IMR-90 (cell line): Measurements from ENCODE around the gene KATNIP. TPM values are rescaled to one million over a fixed set of nuclear protein-coding genes. Genes with fewer than 3 reads are reported as not detected.

Experiments used
- ATAC-seq: fragments of 200-7000 bp; cut with Tn5 transposase; 2 replicates; pipeline ENCODE4 v1.9.1; 2020; ENCODE audit warnings: low read depth, mild to moderate bottlenecking, moderate library complexity
- BruUV-seq: library from RNA; stranded (reverse); fragments of 400-500 nt; replicated peaks from 2 replicates; lab custom pipeline; 2021; lab: Mats Ljungman, UMichigan
- CTCF ChIA-PET: fragments of 300-600 bp; formaldehyde crosslinking; extraction: SDS; loops from one replicate; lab custom pipeline; 2021; ENCODE audit warnings: antibody characterized with exemption; lab: Yijun Ruan, JAX
- POLR2A ChIA-PET: fragments of 300-600 bp; sonication (Branson Sonifier 250); formaldehyde crosslinking; loops from one replicate; lab custom pipeline; 2022; ENCODE audit warnings: antibody characterized with exemption; ENCODE audit not compliant: unreplicated experiment; lab: Charles Lee
- DNase-seq: peaks from one replicate; pipeline ENCODE4 v3.0.0; 2013
- H2AFZ ChIP-seq: replicated peaks from 2 replicates; pipeline ENCODE3; 2013; ENCODE audit warnings: low read length, mild to moderate bottlenecking; ENCODE audit not compliant: poor library complexity
- H2AK5ac ChIP-seq: 2 replicates; pipeline ENCODE4 v1.6.1; 2013; ENCODE audit warnings: low read depth, low read length, inconsistent platforms
- H2AK9ac ChIP-seq: replicated peaks from 2 replicates; pipeline ENCODE3; 2013; ENCODE audit warnings: mild to moderate bottlenecking, low read depth, low read length, moderate library complexity; ENCODE audit not compliant: poor library complexity
- H2BK120ac ChIP-seq: 2 replicates; pipeline ENCODE4 v1.6.1; 2013; ENCODE audit warnings: low read depth, low read length, inconsistent platforms
- H2BK15ac ChIP-seq: 3 replicates; pipeline ENCODE4 v1.6.1; 2013; ENCODE audit warnings: low read depth, low read length, inconsistent platforms
- H2BK20ac ChIP-seq: 2 replicates; pipeline ENCODE4 v1.6.1; 2013; ENCODE audit warnings: low read depth, mild to moderate bottlenecking, inconsistent platforms, low read length, moderate library complexity
- H2BK5ac ChIP-seq: 2 replicates; pipeline ENCODE4 v1.6.1; 2013; ENCODE audit warnings: mild to moderate bottlenecking, low read depth, low read length, inconsistent platforms; ENCODE audit not compliant: poor library complexity, severe bottlenecking
- H3K14ac ChIP-seq: replicated peaks from 2 replicates; pipeline ENCODE4 v1.6.1; 2013; ENCODE audit warnings: low read depth, low read length, inconsistent platforms
- H3K18ac ChIP-seq: 2 replicates; pipeline ENCODE4 v1.6.1; 2013; ENCODE audit warnings: low read depth, low read length, control low read depth
- H3K23ac ChIP-seq: 2 replicates; pipeline ENCODE4 v1.6.1; 2013; ENCODE audit warnings: low read depth, low read length, inconsistent platforms
- H3K27ac ChIP-seq: 2 replicates; pipeline ENCODE4 v1.5.1; 2013; ENCODE audit warnings: mild to moderate bottlenecking, control low read depth, low read length; ENCODE audit not compliant: insufficient read depth
- H3K27me3 ChIP-seq: 2 replicates; pipeline ENCODE4 v1.6.1; 2013; ENCODE audit warnings: low read length; ENCODE audit not compliant: control insufficient read depth, insufficient read depth
- H3K36me3 ChIP-seq: 2 replicates; pipeline ENCODE4 v1.6.1; 2013; ENCODE audit warnings: low read length, mixed read lengths; ENCODE audit not compliant: control insufficient read depth, insufficient read depth
- H3K4ac ChIP-seq: 2 replicates; pipeline ENCODE4 v1.6.1; 2013; ENCODE audit warnings: low read depth, low read length, inconsistent platforms
- H3K4me1 ChIP-seq: 2 replicates; pipeline ENCODE4 v1.6.1; 2013; ENCODE audit warnings: low read length, mixed read lengths; ENCODE audit not compliant: control insufficient read depth, insufficient read depth
- H3K4me2 ChIP-seq: 2 replicates; pipeline ENCODE4 v1.6.1; 2013; ENCODE audit warnings: low read depth, mild to moderate bottlenecking, control low read depth, low read length, moderate library complexity
- H3K4me3 ChIP-seq: 2 replicates; pipeline ENCODE4 v1.5.1; 2013; ENCODE audit warnings: low read depth, mild to moderate bottlenecking, control low read depth, low read length, moderate library complexity; ENCODE audit not compliant: insufficient read depth
- H3K56ac ChIP-seq: 2 replicates; pipeline ENCODE4 v1.6.1; 2013; ENCODE audit warnings: low read length, inconsistent platforms; ENCODE audit not compliant: insufficient read depth; ENCODE audit errors: extremely low read depth
- H3K79me1 ChIP-seq, 2 experiments: 2 replicates each; pipeline ENCODE4 v1.6.1; 2013; ENCODE audit warnings: low read length in 2 of 2, inconsistent platforms in 1 of 2, low read depth in 1 of 2
- H3K9ac ChIP-seq: 2 replicates; pipeline ENCODE4 v1.6.1; 2013; ENCODE audit warnings: low read depth, low read length, control low read depth
- H3K9me1 ChIP-seq: 2 replicates; pipeline ENCODE4 v1.6.1; 2013; ENCODE audit warnings: low read length, inconsistent platforms; ENCODE audit not compliant: insufficient read depth
- H3K9me3 ChIP-seq: 2 replicates; pipeline ENCODE4 v1.6.1; 2013; ENCODE audit warnings: low read length; ENCODE audit not compliant: control insufficient read depth, insufficient read depth
- H4K20me1 ChIP-seq: 2 replicates; pipeline ENCODE4 v1.6.1; 2013; ENCODE audit warnings: low read length, inconsistent platforms; ENCODE audit not compliant: insufficient read depth
- H4K5ac ChIP-seq: 2 replicates; pipeline ENCODE4 v1.6.1; 2013; ENCODE audit warnings: mild to moderate bottlenecking, low read depth, low read length, control low read depth
- H4K8ac ChIP-seq, 2 experiments: 2 replicates each; pipeline ENCODE4 v1.6.1; 2013; ENCODE audit warnings: low read depth in 2 of 2, low read length in 2 of 2, control low read depth in 1 of 2, inconsistent platforms in 1 of 2
- H4K91ac ChIP-seq: 2 replicates; pipeline ENCODE4 v1.6.1; 2013; ENCODE audit warnings: low read depth, low read length, inconsistent platforms; ENCODE audit not compliant: insufficient read depth
- CEBPB ChIP-seq: IDR thresholded peaks from 2 replicates; pipeline ENCODE4 v1.6.1; 2012; ENCODE audit warnings: low read depth, low read length, improper control_type of control experiment
- CHD1 ChIP-seq: IDR thresholded peaks from 2 replicates; pipeline ENCODE4 v1.6.1; 2012; ENCODE audit warnings: low read depth, low read length, improper control_type of control experiment
- FOS ChIP-seq: fragments of 150-350 bp; IDR thresholded peaks from 2 replicates; pipeline ENCODE4 v1.6.1; 2016; ENCODE audit warnings: low read depth, low read length
- NFE2L2 ChIP-seq: fragments of 150-350 bp; IDR thresholded peaks from 2 replicates; pipeline ENCODE4 v1.6.1; 2016; ENCODE audit warnings: low read depth, mild to moderate bottlenecking, low read length
- RAD21 ChIP-seq: IDR thresholded peaks from 2 replicates; pipeline ENCODE4 v1.6.1; 2012; ENCODE audit warnings: low read length, improper control_type of control experiment
- RCOR1 ChIP-seq: IDR thresholded peaks from 2 replicates; pipeline ENCODE4 v1.6.1; 2012; ENCODE audit warnings: mild to moderate bottlenecking, low read length, improper control_type of control experiment; ENCODE audit not compliant: insufficient replicate concordance
- RFX5 ChIP-seq: IDR thresholded peaks from 2 replicates; pipeline ENCODE4 v1.8.0; 2012; ENCODE audit warnings: low read depth, mild to moderate bottlenecking, low read length, moderate library complexity
- WGBS, 2 experiments: methylation state at CpG; one replicate each; pipeline versions ENCODE4 v1.1.5 to v1.1.7; 2013; ENCODE audit warnings: missing lambda C conversion rate in 2 of 2; ENCODE audit not compliant: insufficient read length in 1 of 2; ENCODE audit errors: extremely low coverage in 2 of 2; 5-methylcytosine and 5-hydroxymethylcytosine counted together
- dilution Hi-C: fragments of 300-500 bp; cut with HindIII; formaldehyde crosslinking; loops from one replicate; pipeline ENCODE4 v1.14.3; 2018; ENCODE audit warnings: low sequenced_read_pairs; ENCODE audit not compliant: unreplicated experiment
- in situ Hi-C: fragments of 300-500 bp; cut with MboI; formaldehyde crosslinking; loops from 3 replicates; pipeline ENCODE4 v1.14.3; 2019; ENCODE audit warnings: low sequenced_read_pairs, inconsistent platforms, mixed read lengths
- intact Hi-C: fragments of 100-400 bp; cut with micrococcal nuclease; formaldehyde crosslinking; loops from 2 replicates; pipeline ENCODE4 v1.10.0; 2022
- polyA plus RNA-seq, 3 experiments: library from polyadenylated mRNA; depleted of rRNA; stranded (reverse); fragments of >200 nt; gene quantifications; 2 replicates each; pipeline ENCODE4 v1.2.3, GENCODE V29; 2012; ENCODE audit warnings: low replicate concordance in 1 of 3
- total RNA-seq: library from RNA; depleted of rRNA; stranded (reverse); fragments of >200 nt; gene quantifications from 2 replicates; pipeline ENCODE4 v1.2.3, GENCODE V29; 2012
- TF ChIP-seq, protein P1 (sequence below): fragments of 150-350 bp; IDR thresholded peaks from 2 replicates; pipeline ENCODE4 v1.6.1; 2017; ENCODE audit warnings: mild to moderate bottlenecking, antibody characterized with exemption, low read length, low read depth
- TF ChIP-seq, protein P2 (sequence below): conservative IDR thresholded peaks from 2 replicates; pipeline ENCODE4 v1.5.1; 2012; ENCODE audit warnings: mild to moderate bottlenecking, low read depth, low read length, improper control_type of control experiment
- TF ChIP-seq, protein P3 (sequence below): fragments of 150-350 bp; IDR thresholded peaks from 2 replicates; pipeline ENCODE4 v1.6.1; 2016; ENCODE audit warnings: low read depth, mild to moderate bottlenecking, low read length, moderate library complexity, borderline replicate concordance

Gene KATNIP
- total and polyA plus RNA-seq, 2 of the 4 experiments (the other 2 are of a cell fraction) = 16.7 to 18.6 TPM

DNA sequence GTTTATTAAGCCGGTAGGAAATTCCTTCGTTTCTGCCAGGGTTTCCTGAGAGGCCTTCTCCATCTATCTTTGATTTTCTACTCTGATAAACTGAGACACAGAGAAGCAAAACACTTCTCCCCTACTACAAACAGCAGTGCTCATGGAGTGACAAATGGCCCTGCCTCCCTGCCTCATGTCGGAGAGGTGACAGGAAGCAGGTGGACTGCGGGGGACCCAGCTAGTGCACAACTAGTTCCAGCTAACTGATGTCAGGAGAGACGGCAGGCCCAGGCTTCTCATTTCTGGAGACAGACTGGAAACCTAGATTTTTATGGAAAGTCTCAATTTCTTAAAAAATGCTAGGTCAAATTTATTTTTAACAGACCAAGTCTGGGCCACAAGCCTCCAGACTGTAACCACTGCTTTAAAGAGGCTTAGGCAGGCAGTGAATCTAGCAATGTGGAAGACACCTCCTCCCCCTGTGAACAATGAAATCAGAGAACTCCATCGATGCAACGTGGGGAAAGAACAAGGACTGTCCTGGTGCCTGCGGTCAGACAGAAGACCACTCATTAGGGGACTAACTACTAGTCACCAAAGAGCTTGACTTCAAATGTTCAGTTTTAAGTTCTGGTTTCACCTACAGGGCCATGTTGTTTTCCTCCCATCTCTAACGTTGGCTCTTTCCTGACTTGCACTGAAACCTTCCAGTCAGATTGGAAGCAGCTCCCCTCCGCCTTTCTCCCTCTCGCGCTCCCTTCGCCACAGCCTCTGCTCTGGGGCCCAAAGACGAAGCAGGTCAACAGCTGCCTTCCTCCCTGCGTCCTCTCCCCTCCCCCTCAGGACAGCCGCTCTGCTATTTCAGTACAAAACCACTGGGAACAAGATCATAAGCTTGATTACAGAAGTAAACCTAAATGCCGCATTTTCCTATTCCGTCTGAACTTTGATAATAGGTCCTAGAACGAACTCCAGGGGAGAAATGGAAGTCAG is 17.8 kb upstream of the KATNIP start (continued):
- TF ChIP-seq, protein P1, sequence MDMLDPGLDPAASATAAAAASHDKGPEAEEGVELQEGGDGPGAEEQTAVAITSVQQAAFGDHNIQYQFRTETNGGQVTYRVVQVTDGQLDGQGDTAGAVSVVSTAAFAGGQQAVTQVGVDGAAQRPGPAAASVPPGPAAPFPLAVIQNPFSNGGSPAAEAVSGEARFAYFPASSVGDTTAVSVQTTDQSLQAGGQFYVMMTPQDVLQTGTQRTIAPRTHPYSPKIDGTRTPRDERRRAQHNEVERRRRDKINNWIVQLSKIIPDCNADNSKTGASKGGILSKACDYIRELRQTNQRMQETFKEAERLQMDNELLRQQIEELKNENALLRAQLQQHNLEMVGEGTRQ = no peak
- TF ChIP-seq FOS = no peak

DNA sequence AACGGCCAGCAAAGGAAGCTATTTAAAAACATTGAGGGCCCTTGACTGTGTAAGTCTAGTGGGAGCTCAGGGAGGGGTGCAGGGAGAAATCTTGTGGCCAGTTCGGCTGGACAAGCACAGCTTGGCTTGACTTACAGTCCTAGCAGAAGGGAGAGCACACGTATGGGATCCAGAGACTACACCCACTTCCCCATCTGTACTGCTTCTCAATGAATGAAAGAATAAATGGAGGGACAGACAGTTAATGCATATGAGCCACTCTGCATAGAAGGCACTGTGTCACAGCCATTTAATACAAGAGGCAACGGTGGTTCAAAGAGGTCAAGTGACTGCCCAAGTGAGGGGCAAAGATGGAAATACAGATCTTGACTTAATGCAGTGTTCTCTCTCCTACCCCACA is 15.7 kb upstream of the KATNIP start:
- H4K20me1 ChIP-seq = peaks cover 29% of the 10 kb centered on the region
- CTCF ChIA-PET = no interaction called here
- in situ Hi-C loops = no loop called here
- TF ChIP-seq, protein P2, sequence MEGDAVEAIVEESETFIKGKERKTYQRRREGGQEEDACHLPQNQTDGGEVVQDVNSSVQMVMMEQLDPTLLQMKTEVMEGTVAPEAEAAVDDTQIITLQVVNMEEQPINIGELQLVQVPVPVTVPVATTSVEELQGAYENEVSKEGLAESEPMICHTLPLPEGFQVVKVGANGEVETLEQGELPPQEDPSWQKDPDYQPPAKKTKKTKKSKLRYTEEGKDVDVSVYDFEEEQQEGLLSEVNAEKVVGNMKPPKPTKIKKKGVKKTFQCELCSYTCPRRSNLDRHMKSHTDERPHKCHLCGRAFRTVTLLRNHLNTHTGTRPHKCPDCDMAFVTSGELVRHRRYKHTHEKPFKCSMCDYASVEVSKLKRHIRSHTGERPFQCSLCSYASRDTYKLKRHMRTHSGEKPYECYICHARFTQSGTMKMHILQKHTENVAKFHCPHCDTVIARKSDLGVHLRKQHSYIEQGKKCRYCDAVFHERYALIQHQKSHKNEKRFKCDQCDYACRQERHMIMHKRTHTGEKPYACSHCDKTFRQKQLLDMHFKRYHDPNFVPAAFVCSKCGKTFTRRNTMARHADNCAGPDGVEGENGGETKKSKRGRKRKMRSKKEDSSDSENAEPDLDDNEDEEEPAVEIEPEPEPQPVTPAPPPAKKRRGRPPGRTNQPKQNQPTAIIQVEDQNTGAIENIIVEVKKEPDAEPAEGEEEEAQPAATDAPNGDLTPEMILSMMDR = no peak
- TF ChIP-seq RFX5 = no peak
- TF ChIP-seq RCOR1 = no peak
- TF ChIP-seq CHD1 = no peak
- no peak for TF ChIP-seq FOS
- TF ChIP-seq NFE2L2 = no peak
- TF ChIP-seq, protein P3, sequence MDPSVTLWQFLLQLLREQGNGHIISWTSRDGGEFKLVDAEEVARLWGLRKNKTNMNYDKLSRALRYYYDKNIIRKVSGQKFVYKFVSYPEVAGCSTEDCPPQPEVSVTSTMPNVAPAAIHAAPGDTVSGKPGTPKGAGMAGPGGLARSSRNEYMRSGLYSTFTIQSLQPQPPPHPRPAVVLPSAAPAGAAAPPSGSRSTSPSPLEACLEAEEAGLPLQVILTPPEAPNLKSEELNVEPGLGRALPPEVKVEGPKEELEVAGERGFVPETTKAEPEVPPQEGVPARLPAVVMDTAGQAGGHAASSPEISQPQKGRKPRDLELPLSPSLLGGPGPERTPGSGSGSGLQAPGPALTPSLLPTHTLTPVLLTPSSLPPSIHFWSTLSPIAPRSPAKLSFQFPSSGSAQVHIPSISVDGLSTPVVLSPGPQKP = no peak
- no peak for TF ChIP-seq RAD21
- no peak for TF ChIP-seq CEBPB
- TF ChIP-seq, protein P1 = no peak

More for the DNA sequence above, 15.7 kb upstream of the KATNIP start:
- H3K9me3 ChIP-seq = no peaks in the 10 kb centered on the region
- no peak overlapping the region for H3K14ac ChIP-seq
- ATAC-seq (no peak), DNase-seq (no peak)
- no peak overlapping the region for H4K5ac ChIP-seq
- no peak overlapping the region for H2BK20ac ChIP-seq
- H3K27me3 ChIP-seq = no peaks in the 10 kb centered on the region
- H4K91ac ChIP-seq = no peak overlapping the region
- H3K9ac ChIP-seq = no peak overlapping the region
- H3K9me1 ChIP-seq = peaks cover 18% of the 10 kb centered on the region
- H3K36me3 ChIP-seq = peaks cover 76% of the 10 kb centered on the region
- H2BK120ac ChIP-seq = no peak overlapping the region
- no peak overlapping the region for H3K4ac ChIP-seq
- no peak overlapping the region for H3K18ac ChIP-seq
- POLR2A ChIA-PET = no interaction called here
- H3K56ac ChIP-seq = no peak overlapping the region
- H2AK5ac ChIP-seq = no peak overlapping the region
- H3K4me3 ChIP-seq = no peak overlapping the region
- no peak overlapping the region for H2AFZ ChIP-seq
- dilution Hi-C loops = no loop called here
- intact Hi-C loops = no loop called here
- no peak overlapping the region for H3K27ac ChIP-seq
- H2AK9ac ChIP-seq = no peak overlapping the region
- no peak overlapping the region for H2BK15ac ChIP-seq
- H4K8ac ChIP-seq = no peak overlapping the region
- H3K79me1 ChIP-seq = peaks cover 0 to 34% of the 10 kb centered on the region in 2 experiments; a peak in 3 of 4 replicates
- no peak overlapping the region for H3K4me2 ChIP-seq
- no TSS peak for BruUV-seq
- no CpG with 5 or more reads among the region's 4 CpGs for WGBS, 2 experiments
- H3K23ac ChIP-seq = no peak overlapping the region
- H2BK5ac ChIP-seq = no peak overlapping the region
- H3K4me1 ChIP-seq = peaks cover 4% of the 10 kb centered on the region
